DND-41 (cell line): ENCODE results near the gene TRPM3.

Experiments
- EZH2 ChIP-seq: IDR thresholded peaks from 3 replicates; pipeline ENCODE4 v1.6.1; 2012; ENCODE audit warnings: borderline replicate concordance, low read depth, mild to moderate bottlenecking, moderate library complexity, low read length, inconsistent platforms; ENCODE audit not compliant: severe bottlenecking
- TF ChIP-seq, protein P1 (sequence below): IDR thresholded peaks from 2 replicates; pipeline ENCODE4 v1.5.1; 2012; ENCODE audit warnings: borderline replicate concordance, low read length, moderate library complexity, mild to moderate bottlenecking; ENCODE audit not compliant: poor library complexity, severe bottlenecking; ENCODE audit errors: extremely low read depth

DNA sequence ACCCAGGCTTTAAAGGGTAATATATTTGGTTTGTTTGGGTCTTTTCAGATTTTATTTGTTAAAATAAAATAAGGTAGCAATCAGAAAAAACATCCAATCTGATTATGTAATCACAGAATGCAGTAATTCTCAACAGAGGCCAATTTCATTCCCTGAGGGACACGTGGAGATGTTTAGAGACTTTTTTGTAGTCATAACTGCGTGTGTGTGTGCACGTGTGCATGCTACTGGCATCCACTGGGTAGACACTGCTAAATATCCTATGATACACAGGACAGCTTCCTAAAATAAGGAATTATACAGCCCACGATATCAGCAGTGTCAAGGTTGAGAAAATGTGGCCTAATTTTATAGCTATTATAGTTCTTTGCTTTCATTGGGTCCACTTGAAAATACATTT is 526.2 kb downstream of the TRPM3 start:
- TF ChIP-seq, protein P1, sequence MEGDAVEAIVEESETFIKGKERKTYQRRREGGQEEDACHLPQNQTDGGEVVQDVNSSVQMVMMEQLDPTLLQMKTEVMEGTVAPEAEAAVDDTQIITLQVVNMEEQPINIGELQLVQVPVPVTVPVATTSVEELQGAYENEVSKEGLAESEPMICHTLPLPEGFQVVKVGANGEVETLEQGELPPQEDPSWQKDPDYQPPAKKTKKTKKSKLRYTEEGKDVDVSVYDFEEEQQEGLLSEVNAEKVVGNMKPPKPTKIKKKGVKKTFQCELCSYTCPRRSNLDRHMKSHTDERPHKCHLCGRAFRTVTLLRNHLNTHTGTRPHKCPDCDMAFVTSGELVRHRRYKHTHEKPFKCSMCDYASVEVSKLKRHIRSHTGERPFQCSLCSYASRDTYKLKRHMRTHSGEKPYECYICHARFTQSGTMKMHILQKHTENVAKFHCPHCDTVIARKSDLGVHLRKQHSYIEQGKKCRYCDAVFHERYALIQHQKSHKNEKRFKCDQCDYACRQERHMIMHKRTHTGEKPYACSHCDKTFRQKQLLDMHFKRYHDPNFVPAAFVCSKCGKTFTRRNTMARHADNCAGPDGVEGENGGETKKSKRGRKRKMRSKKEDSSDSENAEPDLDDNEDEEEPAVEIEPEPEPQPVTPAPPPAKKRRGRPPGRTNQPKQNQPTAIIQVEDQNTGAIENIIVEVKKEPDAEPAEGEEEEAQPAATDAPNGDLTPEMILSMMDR: no peak
- TF ChIP-seq EZH2: no peak
